Embryonic facial prominence (tissue), 1 donor: ENCODE measurements around the gene EXOG.

Source experiments
- DNase-seq: peaks from one replicate; pipeline ENCODE4 v3.0.0-alpha.2; 2016; ENCODE audit errors: extremely low spot score

Gene EXOG

GRCh38 chr3:38509732-38510131 is 13.6 kb downstream of the EXOG start:
- DNase-seq: no peak

GRCh38 chr3:38510631-38511030 is 14.5 kb downstream of the EXOG start:
- DNase-seq: no peak

- no peak for DNase-seq
Measured at GRCh38 chr3:38511546-38511945, 15.4 kb downstream of the EXOG start.

GRCh38 chr3:38515367-38515766 is 19.2 kb downstream of the EXOG start:
- no peak for DNase-seq

GRCh38 chr3:38516669-38517068 is 20.5 kb downstream of the EXOG start:
- no peak for DNase-seq

- DNase-seq: no peak
Measured at GRCh38 chr3:38519000-38519399, 22.9 kb downstream of the EXOG start.

- no peak for DNase-seq
Measured at GRCh38 chr3:38519651-38520050, 23.5 kb downstream of the EXOG start.

- peak; percentile 51 for DNase-seq
Measured at GRCh38 chr3:38521391-38521987, 25.3 kb downstream of the EXOG start.

GRCh38 chr3:38522002-38522401 is 25.9 kb downstream of the EXOG start:
- DNase-seq: no peak

GRCh38 chr3:38524141-38524739 is 28.1 kb downstream of the EXOG start:
- no peak for DNase-seq

- DNase-seq: no peak
Measured at GRCh38 chr3:38526792-38527191, 30.7 kb downstream of the EXOG start.

GRCh38 chr3:38528457-38528856 is 32.3 kb downstream of the EXOG start:
- DNase-seq: no peak

GRCh38 chr3:38532529-38532928 is 36.4 kb downstream of the EXOG start:
- no peak for DNase-seq

GRCh38 chr3:38533285-38533976 is 37.3 kb downstream of the EXOG start:
- DNase-seq: no peak

- no peak for DNase-seq
Measured at GRCh38 chr3:38534180-38534579, 38.0 kb downstream of the EXOG start.

- no peak for DNase-seq
Measured at GRCh38 chr3:38534604-38535003, 38.5 kb downstream of the EXOG start.

- DNase-seq: no peak
Measured at GRCh38 chr3:38536671-38537070, 40.5 kb downstream of the EXOG start.

GRCh38 chr3:38538773-38539353 is 42.7 kb downstream of the EXOG start:
- DNase-seq: no peak

- no peak for DNase-seq
Measured at GRCh38 chr3:38541806-38542205, 45.7 kb downstream of the EXOG start.

GRCh38 chr3:38542401-38543298 is 46.5 kb downstream of the EXOG start:
- DNase-seq: no peak

GRCh38 chr3:38543586-38543985 is 47.4 kb downstream of the EXOG start:
- DNase-seq: no peak

- no peak for DNase-seq
Measured at GRCh38 chr3:38544926-38545325, 48.8 kb downstream of the EXOG start.
